ENCODE measurements around the gene ZFYVE28. TPM values are rescaled to one million over a fixed set of nuclear protein-coding genes. Genes with fewer than 3 reads are reported as not detected.

The ZFYVE28 gene
- total RNA-seq, 1 donor from 2014 or later, result 4.4 TPM

DNA sequence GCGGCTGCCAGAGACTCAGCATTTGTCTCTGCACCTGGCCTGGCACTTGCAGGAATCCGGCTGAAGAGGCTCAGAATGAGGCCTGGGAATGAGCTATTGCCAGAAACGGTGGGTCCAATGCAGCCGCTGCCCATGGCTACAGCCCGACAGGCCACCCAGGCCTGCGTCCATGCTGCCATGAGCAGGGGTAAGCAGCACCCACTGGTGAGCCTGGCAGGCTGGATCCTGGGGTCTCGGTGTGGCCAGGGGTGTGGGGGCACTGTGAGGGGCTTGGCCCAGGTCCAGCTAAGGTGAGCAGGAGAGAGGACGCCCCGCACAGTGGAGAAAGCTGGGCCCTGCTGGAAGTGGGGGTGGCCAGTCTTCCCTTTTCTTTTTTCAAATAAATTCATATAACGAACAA is 96.2 kb downstream of the ZFYVE28 start:
- Mint-ChIP-seq H3K4me3 (no peak overlapping the region), H3K9me3 (no peaks in the 10 kb centered on the region), H3K4me1 (no peaks in the 10 kb centered on the region), H3K27ac (no peak overlapping the region), H3K36me3 (ENCODE audit: low read depth) (no peaks in the 10 kb centered on the region), H3K27me3 (no peaks in the 10 kb centered on the region)
- no peak for DNase-seq
- intact Hi-C loops (cut with micrococcal nuclease), result no loop called here

DNA sequence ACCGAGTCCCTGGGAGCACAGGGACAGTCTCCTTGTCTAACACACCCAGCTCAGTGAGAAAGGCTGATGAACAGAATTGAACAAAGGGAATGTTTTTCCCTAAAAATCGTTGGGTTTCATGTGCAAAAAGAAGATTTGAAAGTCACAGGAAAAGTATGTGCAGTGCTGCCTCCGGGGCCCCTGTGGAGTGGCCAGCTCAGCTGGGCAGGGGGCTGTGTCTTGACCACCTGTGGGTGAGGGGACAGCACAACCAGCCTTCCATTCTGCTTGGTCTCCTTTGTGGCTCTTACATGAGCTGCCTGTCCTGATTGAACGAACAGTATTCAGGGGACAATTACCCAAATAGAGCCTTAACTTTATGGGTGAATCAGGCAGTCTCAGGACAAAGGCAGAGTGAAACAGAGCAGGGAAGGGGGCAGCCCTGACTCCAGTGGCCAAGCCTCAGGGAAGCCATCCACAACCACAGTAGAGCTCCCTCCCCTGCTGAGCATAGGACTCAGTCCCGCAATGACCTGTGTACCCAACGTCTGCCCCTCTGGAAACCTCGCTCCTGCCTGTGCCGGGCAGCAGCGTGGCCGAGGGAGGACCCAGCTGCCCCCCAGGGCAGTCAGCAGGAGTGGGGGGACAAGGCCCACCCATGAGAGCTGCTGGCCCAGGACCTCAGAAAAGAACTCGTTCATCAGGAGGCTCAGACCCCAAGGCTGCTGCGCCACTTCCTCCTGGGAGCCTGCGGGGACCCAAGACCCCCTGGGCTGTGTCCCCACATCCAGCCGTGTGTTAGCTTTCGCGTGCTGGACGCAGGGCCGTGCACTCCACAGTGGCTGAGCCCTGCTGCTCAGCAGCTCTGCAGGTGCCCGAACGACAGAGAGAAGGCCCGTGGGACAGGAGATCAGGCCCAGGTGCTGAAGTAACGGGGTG is 96.9 kb downstream of the ZFYVE28 start:
- intact Hi-C loops (cut with micrococcal nuclease), result no loop called here
- no peaks in the 10 kb centered on the region for H3K36me3 Mint-ChIP-seq (ENCODE audit: low read depth)
- DNase-seq, result no peak
- no peak overlapping the region for H3K27ac Mint-ChIP-seq
- no peak overlapping the region for H3K4me3 Mint-ChIP-seq
- no peaks in the 10 kb centered on the region for H3K4me1 Mint-ChIP-seq
- no peaks in the 10 kb centered on the region for H3K9me3 Mint-ChIP-seq
- no peaks in the 10 kb centered on the region for H3K27me3 Mint-ChIP-seq

GRCh38 chr4:2320746-2321145 is 97.7 kb downstream of the ZFYVE28 start:
- Mint-ChIP-seq H3K27me3 (peaks cover 1% of the 10 kb centered on the region), H3K4me3 (no peak overlapping the region), H3K27ac (no peak overlapping the region), H3K9me3 (no peaks in the 10 kb centered on the region), H3K4me1 (no peaks in the 10 kb centered on the region), H3K36me3 (ENCODE audit: low read depth) (no peaks in the 10 kb centered on the region)
- intact Hi-C loops (cut with micrococcal nuclease), result no loop called here
- DNase-seq, result no peak

- DNase-seq, result no peak
These were observed 98.3 kb downstream of the ZFYVE28 start for GRCh38 chr4:2320152-2320551.

DNA sequence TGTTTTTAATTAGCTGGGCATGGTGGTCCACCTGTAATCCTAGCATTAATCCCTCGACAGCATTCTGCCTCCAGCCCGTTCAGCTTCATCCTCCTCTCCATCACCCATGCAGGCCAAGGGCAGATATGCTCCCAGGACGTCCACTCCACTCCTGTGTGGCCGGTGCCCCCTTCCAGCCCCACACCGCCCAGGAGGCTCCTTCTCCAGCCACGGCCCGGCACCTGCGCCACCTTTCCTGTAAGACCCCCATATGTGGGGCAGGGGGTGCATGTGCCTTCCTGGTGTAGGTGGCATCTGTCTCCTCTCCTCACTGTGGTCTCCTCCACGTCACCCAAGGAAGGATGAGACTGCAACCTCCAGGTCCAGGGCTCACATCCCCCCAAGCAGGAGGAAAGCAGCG is 99.6 kb downstream of the ZFYVE28 start:
- H3K36me3 Mint-ChIP-seq (ENCODE audit: low read depth), result no peaks in the 10 kb centered on the region
- H3K27me3 Mint-ChIP-seq, result peaks cover 4% of the 10 kb centered on the region
- DNase-seq, result no peak
- H3K4me1 Mint-ChIP-seq, result no peaks in the 10 kb centered on the region
- H3K4me3 Mint-ChIP-seq, result no peak overlapping the region
- intact Hi-C loops (cut with micrococcal nuclease), result no loop called here
- no peak overlapping the region for H3K27ac Mint-ChIP-seq
- H3K9me3 Mint-ChIP-seq, result no peaks in the 10 kb centered on the region

More at GRCh38 chr4:2320152-2320551, 98.3 kb downstream of the ZFYVE28 start:
- H3K27ac Mint-ChIP-seq, result no peak overlapping the region
- intact Hi-C loops (cut with micrococcal nuclease), result no loop called here
- H3K4me1 Mint-ChIP-seq, result no peaks in the 10 kb centered on the region
- no peak overlapping the region for H3K4me3 Mint-ChIP-seq
- peaks cover 2% of the 10 kb centered on the region for H3K27me3 Mint-ChIP-seq
- H3K9me3 Mint-ChIP-seq, result no peaks in the 10 kb centered on the region
- H3K36me3 Mint-ChIP-seq (ENCODE audit: low read depth), result no peaks in the 10 kb centered on the region

DNA sequence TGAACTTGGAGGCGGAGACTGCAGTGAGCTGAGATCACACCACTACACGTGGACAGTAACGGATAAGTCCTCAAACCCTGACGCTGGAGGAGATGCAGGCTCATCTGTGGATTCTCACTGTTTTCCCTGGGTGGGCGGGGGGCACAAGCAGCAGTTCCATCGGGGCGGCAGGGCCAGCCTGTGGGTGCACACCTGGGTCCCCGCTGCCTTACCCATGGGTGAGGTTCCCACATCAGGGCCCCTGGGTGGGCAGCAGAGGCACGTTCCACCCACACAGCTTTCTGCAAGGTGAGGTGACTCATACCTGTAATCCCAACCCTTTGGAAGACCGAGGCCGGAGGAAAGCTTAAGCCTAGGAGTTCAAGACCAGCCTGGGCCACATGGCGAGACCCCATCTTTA is 100.0 kb downstream of the ZFYVE28 start:
- H3K27me3 Mint-ChIP-seq, result peaks cover 4% of the 10 kb centered on the region

GRCh38 chr4:2313366-2313765 is 105.1 kb downstream of the ZFYVE28 start:
- no peak for DNase-seq
- intact Hi-C loops (cut with micrococcal nuclease), result no loop called here
- no peak overlapping the region for H3K4me3 Mint-ChIP-seq
- H3K4me1 Mint-ChIP-seq, result no peaks in the 10 kb centered on the region
- peaks cover 3% of the 10 kb centered on the region for H3K36me3 Mint-ChIP-seq (ENCODE audit: low read depth)
- no peak overlapping the region for H3K27ac Mint-ChIP-seq
- peaks cover 4% of the 10 kb centered on the region for H3K9me3 Mint-ChIP-seq
- H3K27me3 Mint-ChIP-seq, result peaks cover 12% of the 10 kb centered on the region

More for the DNA sequence above, 100.0 kb downstream of the ZFYVE28 start:
- H3K9me3 Mint-ChIP-seq, result no peaks in the 10 kb centered on the region
- intact Hi-C loops (cut with micrococcal nuclease), result no loop called here
- no peak for DNase-seq
- H3K27ac Mint-ChIP-seq, result no peak overlapping the region
- H3K4me1 Mint-ChIP-seq, result no peaks in the 10 kb centered on the region
- no peaks in the 10 kb centered on the region for H3K36me3 Mint-ChIP-seq (ENCODE audit: low read depth)
- H3K4me3 Mint-ChIP-seq, result no peak overlapping the region

- no peaks in the 10 kb centered on the region for H3K4me1 Mint-ChIP-seq
- no peak for DNase-seq
- intact Hi-C loops (cut with micrococcal nuclease), result no loop called here
- H3K4me3 Mint-ChIP-seq, result no peak overlapping the region
- H3K27me3 Mint-ChIP-seq, result peaks cover 8% of the 10 kb centered on the region
- H3K27ac Mint-ChIP-seq, result no peak overlapping the region
- H3K9me3 Mint-ChIP-seq, result peaks cover 9% of the 10 kb centered on the region
- peaks cover 3% of the 10 kb centered on the region for H3K36me3 Mint-ChIP-seq (ENCODE audit: low read depth)
These were observed 111.6 kb downstream of the ZFYVE28 start for GRCh38 chr4:2306773-2307410.

DNA sequence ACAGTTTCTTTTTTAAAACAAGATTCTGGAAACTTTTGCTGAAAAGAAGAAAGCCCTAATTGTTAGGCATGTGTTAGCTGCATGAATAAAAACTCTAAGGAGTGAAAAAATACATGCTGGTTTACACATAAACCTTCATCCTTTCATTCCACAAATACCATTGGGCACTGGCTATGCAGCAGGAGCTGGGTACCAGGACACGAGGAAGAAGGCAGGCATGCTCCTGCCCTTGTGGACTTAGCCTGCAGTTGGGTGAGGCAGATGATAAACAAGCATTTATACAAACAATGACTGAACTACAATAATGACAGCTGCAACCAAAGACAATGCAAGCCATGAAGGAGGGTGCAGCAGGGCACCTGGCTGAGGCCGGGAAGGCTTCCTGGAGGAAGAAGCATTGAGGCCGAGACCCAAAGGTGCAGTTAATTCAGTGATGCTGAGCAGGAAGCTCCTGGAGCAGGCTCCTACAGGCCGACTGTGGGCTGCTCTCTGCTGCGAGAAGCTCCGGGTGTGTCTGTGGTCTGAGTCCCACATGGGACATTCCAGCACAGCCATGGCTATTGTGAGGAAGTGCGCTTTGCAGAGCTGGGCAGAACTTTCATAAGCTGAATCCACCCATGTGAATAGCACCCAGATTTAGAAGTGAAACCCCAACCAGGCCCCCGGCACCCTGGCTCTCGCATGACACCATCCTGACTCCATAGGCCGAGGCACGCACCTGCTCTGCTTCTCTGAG is 112.5 kb downstream of the ZFYVE28 start:
- Mint-ChIP-seq H3K36me3 (ENCODE audit: low read depth) (peaks cover 3% of the 10 kb centered on the region), H3K9me3 (peaks cover 9% of the 10 kb centered on the region), H3K27me3 (peaks cover 8% of the 10 kb centered on the region), H3K4me3 (no peak overlapping the region), H3K27ac (no peak overlapping the region), H3K4me1 (no peaks in the 10 kb centered on the region)
- intact Hi-C loops (cut with micrococcal nuclease), result no loop called here
- no peak for DNase-seq

DNA sequence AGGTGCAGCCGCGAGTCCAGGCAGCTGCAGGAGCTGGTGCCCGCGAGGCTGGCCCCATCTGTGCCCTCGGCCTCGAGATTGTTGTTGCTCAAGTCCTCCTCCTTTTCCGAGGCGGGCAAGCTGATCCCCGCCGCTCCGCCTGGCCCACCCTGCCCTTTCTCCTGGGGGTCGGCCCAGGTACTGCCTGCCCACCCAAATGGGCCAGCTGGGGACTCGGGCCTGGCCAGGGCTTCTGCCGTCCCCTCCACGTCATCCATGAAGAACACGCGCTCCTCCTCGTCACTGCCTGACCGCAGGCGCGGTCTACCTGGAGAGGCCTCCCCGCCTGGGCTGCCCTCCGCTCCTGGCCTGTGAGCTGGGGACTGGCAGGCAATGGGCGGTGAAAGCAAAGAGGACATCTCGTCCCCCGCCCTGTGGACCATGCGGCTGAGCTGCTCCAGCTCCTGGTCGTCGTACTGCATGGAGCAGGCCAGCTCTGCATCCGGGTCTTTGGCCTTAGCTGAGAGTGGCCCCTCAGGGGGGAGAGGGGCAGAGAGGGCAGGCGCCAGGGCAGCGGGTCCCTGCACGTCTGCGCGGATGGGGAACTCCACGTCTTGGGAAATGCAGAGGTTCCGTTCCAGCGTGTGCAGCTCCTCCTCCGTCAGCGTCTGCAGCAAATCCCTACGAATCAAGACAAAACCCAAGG is 113.4 kb downstream of the ZFYVE28 start:
- no peak for DNase-seq
- Mint-ChIP-seq H3K27ac (no peak overlapping the region), H3K36me3 (ENCODE audit: low read depth) (peaks cover under 1% of the 10 kb centered on the region), H3K27me3 (peaks cover 5% of the 10 kb centered on the region), H3K4me1 (no peaks in the 10 kb centered on the region), H3K9me3 (peaks cover 5% of the 10 kb centered on the region), H3K4me3 (no peak overlapping the region)
- intact Hi-C loops (cut with micrococcal nuclease), result no loop called here

DNA sequence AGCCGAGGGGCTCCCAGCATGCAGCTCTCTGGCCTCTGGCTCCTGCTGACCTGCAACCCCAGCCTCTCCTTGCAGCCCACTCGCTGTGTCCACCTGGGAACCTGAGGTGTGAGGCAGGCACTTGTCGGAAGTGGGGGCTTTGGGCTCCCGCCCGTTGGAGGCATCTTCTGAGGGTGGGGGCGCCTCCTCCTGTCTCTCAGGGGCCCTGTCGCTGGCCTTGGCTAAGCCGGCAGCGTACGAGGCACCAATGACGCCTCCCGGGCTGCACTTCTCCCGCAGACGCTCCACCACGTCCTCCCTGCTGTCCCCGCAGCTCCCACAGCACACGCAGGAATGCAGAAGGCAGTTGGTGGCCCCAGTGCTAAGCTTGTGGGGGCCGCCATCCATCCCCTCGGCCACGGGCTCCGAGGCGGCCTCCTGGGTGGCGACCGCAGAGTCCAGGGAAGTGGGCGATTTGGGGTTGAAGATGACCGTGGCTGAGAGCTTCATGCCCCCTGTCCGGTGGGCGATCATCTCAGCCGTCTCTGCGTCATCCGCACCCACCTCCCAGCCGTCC is 114.0 kb downstream of the ZFYVE28 start:
- H3K4me3 Mint-ChIP-seq, result no peak overlapping the region

DNA sequence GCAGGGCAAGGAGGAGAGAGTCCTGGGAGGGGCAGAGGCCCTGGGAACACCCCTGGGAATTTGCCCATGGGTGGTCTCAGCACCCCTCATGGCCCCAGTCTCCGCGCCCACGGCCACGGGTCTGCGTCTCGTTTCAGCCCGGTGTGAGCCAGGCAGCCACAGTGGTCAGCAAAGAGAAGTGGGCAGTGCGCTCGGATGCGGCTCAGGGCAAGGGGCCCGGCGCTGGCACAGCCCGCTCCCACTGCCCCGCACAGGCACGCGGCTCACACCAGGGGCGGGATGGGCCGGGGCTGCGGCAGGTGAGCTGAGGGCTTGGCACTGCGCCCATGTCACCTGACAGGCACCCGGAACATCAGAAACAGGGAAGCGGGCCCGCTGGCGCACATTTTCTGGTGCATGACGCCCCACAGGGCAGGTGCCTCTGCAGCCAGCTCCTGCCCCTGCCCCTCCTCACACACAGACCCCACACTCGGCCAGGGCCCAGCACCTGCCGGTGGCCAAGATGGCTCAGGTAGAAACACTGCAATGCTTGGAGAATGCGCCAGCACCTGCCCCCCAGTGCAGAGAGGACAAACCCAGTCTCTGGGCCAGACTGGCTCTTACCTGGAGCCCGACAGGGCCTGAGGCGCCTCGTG is 114.6 kb downstream of the ZFYVE28 start:
- Mint-ChIP-seq H3K27ac (no peak overlapping the region), H3K27me3 (no peaks in the 10 kb centered on the region), H3K4me3 (no peak overlapping the region), H3K36me3 (ENCODE audit: low read depth) (no peaks in the 10 kb centered on the region), H3K4me1 (peaks cover 1% of the 10 kb centered on the region), H3K9me3 (peaks cover 5% of the 10 kb centered on the region)
- intact Hi-C loops (cut with micrococcal nuclease), result no loop called here
- DNase-seq, result no peak

More for the DNA sequence above, 114.0 kb downstream of the ZFYVE28 start:
- Mint-ChIP-seq H3K27ac (no peak overlapping the region), H3K9me3 (peaks cover 5% of the 10 kb centered on the region), H3K4me1 (peaks cover under 1% of the 10 kb centered on the region), H3K27me3 (peaks cover 3% of the 10 kb centered on the region), H3K36me3 (ENCODE audit: low read depth) (no peaks in the 10 kb centered on the region)
- intact Hi-C loops (cut with micrococcal nuclease), result no loop called here
- DNase-seq, result no peak

GRCh38 chr4:2303121-2303685 is 115.2 kb downstream of the ZFYVE28 start:
- Mint-ChIP-seq H3K4me3 (no peak overlapping the region), H3K27me3 (no peaks in the 10 kb centered on the region), H3K9me3 (peaks cover 5% of the 10 kb centered on the region), H3K27ac (no peak overlapping the region), H3K36me3 (ENCODE audit: low read depth) (no peaks in the 10 kb centered on the region), H3K4me1 (peaks cover 1% of the 10 kb centered on the region)
- DNase-seq, result no peak
- intact Hi-C loops (cut with micrococcal nuclease), result no loop called here

Measured in activated CD4-positive, alpha-beta T cell treated with anti-CD3 and anti-CD28 coated beads, Interleukin-2, amount 10 ng/mL, durations not matched to agents 24 days and 14 days (primary cell).